HepG2 (cell line): Measurements from ENCODE around the gene UQCRHL. TPM values are rescaled to one million over a fixed set of nuclear protein-coding genes. Genes with fewer than 3 reads are reported as not detected.

Experiments
- BRCA1 ChIP-seq: sonication (generic); formaldehyde crosslinking; IDR thresholded peaks from 2 replicates; pipeline ENCODE4 v1.4.0; 2020; ENCODE audit warnings: missing genetic modification reagents
- BRD4 ChIP-seq: sonication (generic); formaldehyde crosslinking; IDR thresholded peaks from 2 replicates; pipeline ENCODE4 v1.4.0; 2020; ENCODE audit warnings: missing genetic modification reagents
- CBX5 ChIP-seq: sonication (generic); formaldehyde crosslinking; IDR thresholded peaks from 2 replicates; pipeline ENCODE4 v1.4.0; 2020; ENCODE audit warnings: missing genetic modification reagents, borderline replicate concordance
- CCDC6 ChIP-seq: sonication (generic); formaldehyde crosslinking; IDR thresholded peaks from 2 replicates; pipeline ENCODE4 v1.8.1; 2022; ENCODE audit warnings: mild to moderate bottlenecking, missing genetic modification reagents, moderate library complexity
- ELF3 ChIP-seq: IDR thresholded peaks from 2 replicates; pipeline ENCODE4 v1.6.1; 2016; ENCODE audit warnings: missing genetic modification reagents, missing compliant biosample characterization
- GABPB1 ChIP-seq: IDR thresholded peaks from 2 replicates; pipeline ENCODE4 v1.6.1; 2016; ENCODE audit warnings: mild to moderate bottlenecking, missing genetic modification reagents, moderate library complexity, missing compliant biosample characterization
- MZF1 ChIP-seq: sonication (generic); formaldehyde crosslinking; IDR thresholded peaks from 2 replicates; pipeline ENCODE4 v1.8.1; 2023; ENCODE audit warnings: mild to moderate bottlenecking, missing genetic modification reagents, borderline replicate concordance
- NFIB ChIP-seq: sonication (generic); formaldehyde crosslinking; IDR thresholded peaks from 2 replicates; pipeline ENCODE4 v1.9.0; 2021; ENCODE audit warnings: missing genetic modification reagents, mild to moderate bottlenecking, borderline replicate concordance
- NKX3-1 ChIP-seq: sonication (generic); formaldehyde crosslinking; IDR thresholded peaks from 2 replicates; pipeline ENCODE4 v1.5.0; 2020; ENCODE audit warnings: missing genetic modification reagents
- PHF8 ChIP-seq: sonication (generic); formaldehyde crosslinking; IDR thresholded peaks from 2 replicates; pipeline ENCODE4 v1.5.0; 2020; ENCODE audit warnings: missing genetic modification reagents
- RFXANK ChIP-seq: IDR thresholded peaks from 2 replicates; pipeline ENCODE4 v1.6.1; 2016
- SATB2 ChIP-seq: sonication (generic); formaldehyde crosslinking; IDR thresholded peaks from 2 replicates; pipeline ENCODE4 v1.5.0; 2020; ENCODE audit warnings: missing genetic modification reagents
- SETDB1 ChIP-seq: sonication (generic); formaldehyde crosslinking; IDR thresholded peaks from 2 replicates; pipeline ENCODE4 v1.5.1; 2020; ENCODE audit warnings: missing genetic modification reagents, mild to moderate bottlenecking, borderline replicate concordance
- TAF1 ChIP-seq: sonication (generic); formaldehyde crosslinking; IDR thresholded peaks from 2 replicates; pipeline ENCODE4 v1.4.0; 2020; ENCODE audit warnings: missing genetic modification reagents
- TARDBP ChIP-seq: sonication (generic); formaldehyde crosslinking; IDR thresholded peaks from 2 replicates; pipeline ENCODE4 v1.8.0; 2022; ENCODE audit warnings: mild to moderate bottlenecking, missing genetic modification reagents
- TOE1 ChIP-seq: sonication (generic); formaldehyde crosslinking; IDR thresholded peaks from 2 replicates; pipeline ENCODE4 v1.4.0; 2020; ENCODE audit warnings: mild to moderate bottlenecking, missing genetic modification reagents
- ZFP36L1 ChIP-seq: sonication (generic); formaldehyde crosslinking; IDR thresholded peaks from 2 replicates; pipeline ENCODE4 v1.8.0; 2022; ENCODE audit warnings: mild to moderate bottlenecking, missing genetic modification reagents, moderate library complexity
- ZNF12 ChIP-seq: sonication (generic); formaldehyde crosslinking; IDR thresholded peaks from 2 replicates; pipeline ENCODE4 v1.5.0; 2020; ENCODE audit warnings: missing genetic modification reagents
- ZNF234 ChIP-seq: sonication (generic); formaldehyde crosslinking; conservative IDR thresholded peaks from 2 replicates; pipeline ENCODE4 v1.5.1; 2020; ENCODE audit warnings: mild to moderate bottlenecking, missing genetic modification reagents
- ZNF563 ChIP-seq: sonication (generic); formaldehyde crosslinking; IDR thresholded peaks from 2 replicates; pipeline ENCODE4 v1.8.0; 2022; ENCODE audit warnings: mild to moderate bottlenecking, moderate library complexity, missing genetic modification reagents
- polyA plus RNA-seq, 8 experiments: library from polyadenylated mRNA; depleted of rRNA in 3 of 8; stranded (reverse) in 7 of 8; unstranded in 1 of 8; fragments of >200 nt; fragmentation: Illumina TruSeq in 4 of 8; extraction: Trizol in 4 of 8; gene quantifications; 2 replicates each; pipeline versions ENCODE4 v1.2.1 to v1.2.3, GENCODE V29; 2011 to 2016; ENCODE audit warnings: low read depth in 4 of 8, missing spikeins in 1 of 8, mixed read lengths in 1 of 8; ENCODE audit not compliant: insufficient read depth in 1 of 8
- total RNA-seq, 5 experiments: library from RNA; depleted of rRNA; stranded (reverse); fragments of >200 nt; fragmentation: Illumina TruSeq; extraction: Trizol; gene quantifications; 2 replicates each; pipeline ENCODE4 v1.2.3, GENCODE V29; 2016; ENCODE audit warnings: low read depth in 1 of 5
- TF ChIP-seq, protein P1 (sequence below): IDR thresholded peaks from 2 replicates; pipeline ENCODE4 v1.4.0; 2020; ENCODE audit warnings: mild to moderate bottlenecking, missing genetic modification reagents
- TF ChIP-seq, protein P2 (sequence below), 2 experiments: sonication (generic) in 1 of 2; formaldehyde crosslinking in 1 of 2; IDR thresholded peaks; 2 replicates each; pipeline versions ENCODE4 v1.5.1 to v1.6.1; 2011 to 2020; ENCODE audit warnings: borderline replicate concordance in 1 of 2, low read depth in 1 of 2, low read length in 1 of 2, mild to moderate bottlenecking in 1 of 2, missing genetic modification reagents in 1 of 2, moderate library complexity in 1 of 2
- TF ChIP-seq, protein P3 (sequence below): sonication (generic); formaldehyde crosslinking; IDR thresholded peaks from 2 replicates; pipeline ENCODE4 v1.4.0; 2020; ENCODE audit warnings: missing genetic modification reagents

The UQCRHL gene
- total and polyA plus RNA-seq, 2 of the 13 experiments (the other 11 are each of a cell fraction or from before 2014, with no cell fraction given): 1.8 to 2.3 TPM

DNA sequence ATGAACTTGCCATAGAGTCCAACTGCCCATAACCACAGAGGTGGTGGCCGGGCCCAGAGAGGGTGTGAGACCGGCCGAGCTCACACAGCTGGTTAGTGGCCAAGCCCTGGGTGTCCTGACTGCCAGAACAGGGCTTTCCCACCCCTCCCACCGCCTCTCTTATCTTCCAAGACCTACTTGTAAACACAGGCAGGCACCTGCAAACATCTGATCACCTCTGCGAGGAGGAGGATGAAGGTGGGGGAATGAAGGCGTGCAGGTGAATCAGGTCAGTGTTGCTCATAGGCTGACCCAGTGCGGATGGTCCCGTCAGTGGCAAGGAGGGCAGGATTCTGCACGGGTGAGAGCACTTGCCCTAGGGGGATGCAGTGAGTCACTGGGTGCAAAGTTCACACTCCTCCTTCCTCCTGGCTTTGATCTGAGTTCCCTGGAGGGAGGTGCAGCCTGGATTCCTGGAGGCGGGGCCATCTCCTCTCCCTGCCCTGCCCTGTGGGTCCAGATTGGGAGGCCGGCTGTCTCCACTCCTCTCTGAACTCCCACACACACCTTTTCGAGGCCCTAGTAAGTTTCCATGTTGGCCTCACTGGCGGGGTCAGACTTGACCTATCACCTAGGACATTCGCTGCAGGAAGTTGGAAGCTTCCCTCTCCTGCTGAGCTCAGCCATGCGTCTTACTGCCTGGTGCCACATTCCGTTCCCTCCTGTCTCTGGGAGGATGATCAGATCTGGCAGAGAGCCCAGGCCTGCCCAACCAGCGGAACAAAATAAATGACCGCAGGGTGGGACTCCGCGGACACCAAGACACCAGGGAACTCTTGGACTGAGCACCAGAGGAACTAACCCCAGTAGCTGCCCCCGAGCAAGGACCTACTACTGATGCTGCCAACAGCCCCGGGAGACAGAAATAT is 7.3 kb downstream of the UQCRHL start (continued):
- TF ChIP-seq NFIB (CRISPR knock-in tag) (no peak), CBX5 (peak; percentile 87), ZNF563 (CRISPR knock-in tag) (peak; percentile 83), MZF1 (CRISPR knock-in tag) (no peak), BRD4 (no peak), SATB2 (CRISPR knock-in tag) (no peak), TARDBP (CRISPR knock-in tag) (peak; percentile 69; the same call in 1 of the 2 replicates), GABPB1 (CRISPR knock-in tag) (peak; percentile 61), ELF3 (peak; percentile 93), RFXANK (CRISPR knock-in tag) (no peak), PHF8 (CRISPR knock-in tag) (peak; percentile 40), NKX3-1 (CRISPR knock-in tag) (no peak), ZNF12 (CRISPR knock-in tag) (no peak), CCDC6 (CRISPR knock-in tag) (peak; percentile 57; the same call in 1 of the 2 replicates), TAF1 (peak; percentile 12; the same call in 1 of the 2 replicates), SETDB1 (no peak), ZFP36L1 (CRISPR knock-in tag) (no peak), TOE1 (CRISPR knock-in tag) (no peak), BRCA1 (CRISPR knock-in tag) (no peak), ZNF234 (CRISPR knock-in tag) (no peak)
- TF ChIP-seq, protein P1, sequence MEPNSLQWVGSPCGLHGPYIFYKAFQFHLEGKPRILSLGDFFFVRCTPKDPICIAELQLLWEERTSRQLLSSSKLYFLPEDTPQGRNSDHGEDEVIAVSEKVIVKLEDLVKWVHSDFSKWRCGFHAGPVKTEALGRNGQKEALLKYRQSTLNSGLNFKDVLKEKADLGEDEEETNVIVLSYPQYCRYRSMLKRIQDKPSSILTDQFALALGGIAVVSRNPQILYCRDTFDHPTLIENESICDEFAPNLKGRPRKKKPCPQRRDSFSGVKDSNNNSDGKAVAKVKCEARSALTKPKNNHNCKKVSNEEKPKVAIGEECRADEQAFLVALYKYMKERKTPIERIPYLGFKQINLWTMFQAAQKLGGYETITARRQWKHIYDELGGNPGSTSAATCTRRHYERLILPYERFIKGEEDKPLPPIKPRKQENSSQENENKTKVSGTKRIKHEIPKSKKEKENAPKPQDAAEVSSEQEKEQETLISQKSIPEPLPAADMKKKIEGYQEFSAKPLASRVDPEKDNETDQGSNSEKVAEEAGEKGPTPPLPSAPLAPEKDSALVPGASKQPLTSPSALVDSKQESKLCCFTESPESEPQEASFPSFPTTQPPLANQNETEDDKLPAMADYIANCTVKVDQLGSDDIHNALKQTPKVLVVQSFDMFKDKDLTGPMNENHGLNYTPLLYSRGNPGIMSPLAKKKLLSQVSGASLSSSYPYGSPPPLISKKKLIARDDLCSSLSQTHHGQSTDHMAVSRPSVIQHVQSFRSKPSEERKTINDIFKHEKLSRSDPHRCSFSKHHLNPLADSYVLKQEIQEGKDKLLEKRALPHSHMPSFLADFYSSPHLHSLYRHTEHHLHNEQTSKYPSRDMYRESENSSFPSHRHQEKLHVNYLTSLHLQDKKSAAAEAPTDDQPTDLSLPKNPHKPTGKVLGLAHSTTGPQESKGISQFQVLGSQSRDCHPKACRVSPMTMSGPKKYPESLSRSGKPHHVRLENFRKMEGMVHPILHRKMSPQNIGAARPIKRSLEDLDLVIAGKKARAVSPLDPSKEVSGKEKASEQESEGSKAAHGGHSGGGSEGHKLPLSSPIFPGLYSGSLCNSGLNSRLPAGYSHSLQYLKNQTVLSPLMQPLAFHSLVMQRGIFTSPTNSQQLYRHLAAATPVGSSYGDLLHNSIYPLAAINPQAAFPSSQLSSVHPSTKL (CRISPR knock-in tag): peak; percentile 93
- TF ChIP-seq, protein P2, sequence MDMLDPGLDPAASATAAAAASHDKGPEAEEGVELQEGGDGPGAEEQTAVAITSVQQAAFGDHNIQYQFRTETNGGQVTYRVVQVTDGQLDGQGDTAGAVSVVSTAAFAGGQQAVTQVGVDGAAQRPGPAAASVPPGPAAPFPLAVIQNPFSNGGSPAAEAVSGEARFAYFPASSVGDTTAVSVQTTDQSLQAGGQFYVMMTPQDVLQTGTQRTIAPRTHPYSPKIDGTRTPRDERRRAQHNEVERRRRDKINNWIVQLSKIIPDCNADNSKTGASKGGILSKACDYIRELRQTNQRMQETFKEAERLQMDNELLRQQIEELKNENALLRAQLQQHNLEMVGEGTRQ (IDR thresholded peaks at IDR 0.05; ENCODE audit: low read depth, low read length): no peak
- TF ChIP-seq, protein P2 (CRISPR knock-in tag; IDR thresholded peaks at IDR 0.05; ENCODE audit: borderline replicate concordance): no peak
- TF ChIP-seq, protein P3, sequence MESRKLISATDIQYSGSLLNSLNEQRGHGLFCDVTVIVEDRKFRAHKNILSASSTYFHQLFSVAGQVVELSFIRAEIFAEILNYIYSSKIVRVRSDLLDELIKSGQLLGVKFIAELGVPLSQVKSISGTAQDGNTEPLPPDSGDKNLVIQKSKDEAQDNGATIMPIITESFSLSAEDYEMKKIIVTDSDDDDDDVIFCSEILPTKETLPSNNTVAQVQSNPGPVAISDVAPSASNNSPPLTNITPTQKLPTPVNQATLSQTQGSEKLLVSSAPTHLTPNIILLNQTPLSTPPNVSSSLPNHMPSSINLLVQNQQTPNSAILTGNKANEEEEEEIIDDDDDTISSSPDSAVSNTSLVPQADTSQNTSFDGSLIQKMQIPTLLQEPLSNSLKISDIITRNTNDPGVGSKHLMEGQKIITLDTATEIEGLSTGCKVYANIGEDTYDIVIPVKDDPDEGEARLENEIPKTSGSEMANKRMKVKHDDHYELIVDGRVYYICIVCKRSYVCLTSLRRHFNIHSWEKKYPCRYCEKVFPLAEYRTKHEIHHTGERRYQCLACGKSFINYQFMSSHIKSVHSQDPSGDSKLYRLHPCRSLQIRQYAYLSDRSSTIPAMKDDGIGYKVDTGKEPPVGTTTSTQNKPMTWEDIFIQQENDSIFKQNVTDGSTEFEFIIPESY (CRISPR knock-in tag): peak; percentile 21; the same call in 1 of the 2 replicates
